GM18858 (cell line): ENCODE measurements around the gene PCED1B.
"Not testable (repeated sequence)": the region's sequence is repeated elsewhere in the genome, so short reads cannot be mapped to it uniquely, and the experiment has no call there.

Experiments used
- ATAC-seq: cut with Tn5 transposase; IDR thresholded peaks from one replicate; pipeline ENCODE4 v1.9.1; 2021; ENCODE audit not compliant: unreplicated experiment

PCED1B gene, protein sequence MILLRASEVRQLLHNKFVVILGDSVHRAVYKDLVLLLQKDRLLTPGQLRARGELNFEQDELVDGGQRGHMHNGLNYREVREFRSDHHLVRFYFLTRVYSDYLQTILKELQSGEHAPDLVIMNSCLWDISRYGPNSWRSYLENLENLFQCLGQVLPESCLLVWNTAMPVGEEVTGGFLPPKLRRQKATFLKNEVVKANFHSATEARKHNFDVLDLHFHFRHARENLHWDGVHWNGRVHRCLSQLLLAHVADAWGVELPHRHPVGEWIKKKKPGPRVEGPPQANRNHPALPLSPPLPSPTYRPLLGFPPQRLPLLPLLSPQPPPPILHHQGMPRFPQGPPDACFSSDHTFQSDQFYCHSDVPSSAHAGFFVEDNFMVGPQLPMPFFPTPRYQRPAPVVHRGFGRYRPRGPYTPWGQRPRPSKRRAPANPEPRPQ

DNA sequence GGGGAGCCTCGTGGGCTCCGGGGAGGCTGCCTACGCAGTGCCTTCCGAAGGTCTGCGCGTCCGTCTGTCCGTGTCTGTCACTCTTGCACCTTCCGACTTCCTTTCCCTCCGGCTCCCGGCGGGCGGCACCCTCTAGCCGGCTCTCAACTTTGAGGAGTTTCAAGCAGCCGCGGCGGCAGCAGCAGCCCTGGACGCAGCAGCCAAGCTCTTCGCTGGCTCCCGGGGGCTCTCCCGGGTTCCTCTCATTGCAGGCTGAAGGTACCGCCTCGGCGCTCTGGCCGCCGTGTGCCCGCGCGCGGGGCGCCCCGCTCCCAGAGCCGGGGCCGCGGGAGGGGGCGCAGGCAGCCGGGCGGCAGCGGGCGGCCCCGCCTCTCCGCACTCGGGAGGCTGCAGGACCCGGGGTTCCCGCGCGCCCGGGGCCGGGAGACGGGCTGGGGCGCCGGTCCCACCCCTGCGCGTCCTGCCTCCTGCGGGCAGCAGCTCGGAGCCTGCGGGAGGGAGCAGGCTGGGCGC lies at the start of gene PCED1B, which contains the start of gene AMIGO2:
TSS of gene PCED1B (plus strand) at position 154 of the 513 bp plus-strand sequence. CDS start 155,443 bp downstream, outside the sequence.
TSS of gene AMIGO2 (minus strand) at position 492 of the 513 bp plus-strand sequence. CDS start 957 bp downstream, outside the sequence.
- peak; percentile 58 for ATAC-seq

DNA sequence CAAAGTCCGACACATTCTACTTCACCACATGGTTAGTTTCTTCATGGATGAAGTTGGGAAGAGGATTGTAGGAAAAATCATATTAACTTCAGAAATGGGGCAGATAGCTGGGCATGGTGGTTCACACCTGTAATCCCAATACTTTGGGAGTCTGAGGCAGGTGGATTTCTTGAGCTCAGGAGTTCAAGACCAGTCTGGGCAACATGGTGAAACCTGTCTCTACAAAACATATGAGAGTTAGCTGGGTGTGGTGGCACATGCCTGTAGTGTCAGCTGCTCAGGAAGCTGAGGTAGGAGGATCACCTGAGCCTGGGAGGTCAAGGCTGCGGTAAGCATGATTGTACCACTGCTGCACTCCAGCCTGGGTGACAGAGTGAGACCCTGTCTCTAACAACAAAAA lies 49.5 kb upstream of the PCED1B start:
- ATAC-seq, result no peak

DNA sequence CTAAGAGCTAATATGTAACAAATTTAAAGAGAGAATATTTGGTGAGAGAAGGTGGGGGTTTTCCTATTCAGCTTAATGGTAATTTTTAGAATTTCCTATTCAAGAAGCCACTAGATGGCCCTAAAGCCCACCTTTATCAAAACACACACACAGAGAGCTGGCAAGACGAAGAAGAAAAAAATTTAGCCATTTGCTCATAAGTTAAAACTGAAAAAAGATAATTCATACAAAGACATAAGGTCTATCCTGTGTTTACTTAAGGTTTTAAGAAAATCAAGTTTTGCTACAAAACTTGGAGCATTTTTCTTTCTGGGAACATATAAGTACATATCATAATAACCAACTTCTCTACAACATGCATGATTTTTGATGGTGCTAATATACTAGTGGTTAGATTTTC lies 46.8 kb upstream of the PCED1B start:
- ATAC-seq, result peak; percentile 47

DNA sequence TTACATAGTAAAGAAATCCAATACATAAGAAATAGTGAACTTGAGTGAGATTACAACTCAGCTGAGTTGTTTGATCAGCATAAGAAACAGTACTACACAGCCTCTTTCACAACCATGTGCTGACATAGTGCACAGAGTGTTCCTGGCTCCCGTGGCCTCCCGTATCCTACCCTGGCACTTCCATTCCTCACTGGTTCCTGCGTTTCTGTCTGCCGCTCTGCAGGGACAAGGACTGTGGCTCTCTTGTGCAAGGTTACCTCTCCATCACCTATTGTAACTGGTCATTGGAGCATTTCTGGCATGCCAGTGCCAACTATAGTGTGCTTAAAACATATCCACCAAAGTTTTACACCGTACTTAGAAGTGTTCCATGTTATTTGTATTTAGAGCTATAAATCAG lies 46.3 kb upstream of the PCED1B start:
- no peak for ATAC-seq

DNA sequence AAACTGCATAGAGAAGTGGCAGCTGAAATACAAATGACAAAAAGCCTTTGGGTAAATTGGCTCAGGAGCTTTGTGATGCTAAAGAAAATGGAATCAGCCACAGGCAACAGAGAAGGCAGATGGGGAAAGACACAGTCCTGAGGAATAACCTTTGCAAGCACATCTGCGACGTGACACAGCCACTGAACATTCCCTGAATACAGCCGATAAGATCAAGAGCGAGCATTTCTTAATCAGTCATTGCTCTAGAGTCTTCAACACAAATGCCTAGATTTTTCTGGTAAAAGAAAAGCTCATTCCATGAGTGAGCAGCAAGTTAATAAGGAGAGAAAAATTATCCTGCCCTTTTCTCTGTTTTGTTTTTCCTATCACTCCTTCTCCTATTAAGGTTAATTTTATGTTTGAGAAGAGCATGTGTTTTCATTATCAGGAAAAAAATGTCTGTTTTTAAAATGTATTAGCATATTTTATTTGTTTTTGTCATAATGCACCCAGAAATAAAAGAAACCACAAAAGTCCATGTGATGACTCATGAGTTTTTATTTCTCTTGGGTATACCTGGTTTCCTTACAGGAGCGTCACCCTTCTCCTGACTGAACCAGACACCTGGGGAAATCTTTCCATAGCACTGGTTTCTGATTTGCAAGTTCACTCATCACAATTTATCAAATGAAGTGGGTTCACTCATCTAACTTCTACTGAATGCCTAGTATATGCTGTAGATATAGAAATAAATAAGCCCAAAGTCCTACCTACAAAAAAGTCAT lies 45.4 kb upstream of the PCED1B start:
- ATAC-seq, result no peak

DNA sequence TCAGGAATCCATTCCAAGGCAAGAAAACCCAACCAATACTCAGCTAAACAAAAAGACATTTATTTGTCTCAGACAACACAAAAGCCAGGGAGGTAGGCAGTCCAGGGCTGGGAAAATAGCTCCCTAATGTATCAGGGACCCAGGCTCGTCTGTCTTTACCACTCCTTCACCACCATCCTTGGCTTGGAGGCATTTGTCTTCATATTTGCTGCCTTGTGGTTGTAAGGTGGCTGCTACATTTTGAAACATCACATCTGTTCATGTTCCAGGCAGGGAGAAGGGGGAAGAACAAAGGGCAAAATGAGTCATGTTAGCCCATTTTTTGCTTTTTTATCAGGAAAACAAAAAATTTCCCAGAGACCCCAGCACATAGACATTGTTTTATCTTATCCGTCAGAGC lies 44.8 kb upstream of the PCED1B start:
- no peak for ATAC-seq

DNA sequence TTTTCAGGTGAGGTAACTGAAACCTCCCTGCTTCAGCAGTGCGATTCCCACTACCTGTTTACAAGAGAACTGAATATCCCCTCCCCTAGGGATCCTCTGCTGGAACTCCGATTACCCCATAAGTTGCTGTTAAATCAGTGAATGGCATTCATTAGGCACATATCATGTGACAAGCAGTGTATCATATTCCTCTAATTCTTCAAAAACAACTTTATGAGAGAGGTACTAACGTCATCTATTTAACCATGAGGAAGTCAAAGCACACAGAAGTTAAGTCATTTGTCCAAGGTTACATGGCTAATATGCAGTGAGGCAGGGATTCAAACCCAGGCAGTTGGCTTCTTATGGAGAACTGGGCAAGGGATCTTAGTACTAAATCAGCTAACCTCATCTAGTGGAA lies 43.9 kb upstream of the PCED1B start:
- no peak for ATAC-seq

DNA sequence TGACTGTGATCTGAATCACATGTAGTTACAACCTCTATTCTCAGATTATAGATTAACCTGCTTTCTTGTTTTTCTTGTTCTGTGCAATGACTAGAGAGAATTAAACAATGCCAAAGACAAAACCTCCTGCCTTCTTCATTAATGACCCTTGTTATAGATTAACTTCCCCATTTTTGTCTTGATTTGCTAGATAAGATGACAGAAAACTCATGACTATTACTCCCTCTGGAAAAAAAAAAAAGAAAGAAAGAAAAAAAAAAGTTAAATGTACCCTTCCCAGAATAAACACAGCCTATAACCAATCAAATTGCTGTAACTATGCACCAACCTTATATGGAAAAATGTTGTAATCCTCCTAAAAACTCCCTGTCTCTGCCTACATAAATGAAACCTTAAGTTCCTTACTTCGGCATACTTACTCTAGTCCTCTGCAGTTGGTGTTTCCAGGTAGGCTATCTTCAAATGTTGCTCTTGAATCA lies 41.1 kb upstream of the PCED1B start:
- ATAC-seq, result no peak

DNA sequence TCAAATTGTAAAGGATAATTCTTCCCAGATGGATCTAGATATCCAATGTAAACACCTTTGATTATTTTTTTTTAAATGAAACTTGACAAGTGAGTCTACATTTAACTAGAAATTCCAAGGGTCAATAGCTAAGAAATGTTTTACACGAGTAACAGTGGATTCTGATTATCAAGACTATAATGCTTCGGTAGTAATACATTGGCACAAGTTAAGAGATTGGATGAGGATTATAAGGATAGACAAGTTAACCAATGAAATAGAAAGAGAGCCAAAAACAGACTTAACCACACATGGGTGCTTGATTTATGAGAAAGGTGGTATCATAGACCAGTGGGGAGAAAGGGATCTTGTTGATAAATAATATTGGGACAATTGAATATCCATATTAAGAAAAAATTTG lies 40.3 kb upstream of the PCED1B start:
- no peak for ATAC-seq

DNA sequence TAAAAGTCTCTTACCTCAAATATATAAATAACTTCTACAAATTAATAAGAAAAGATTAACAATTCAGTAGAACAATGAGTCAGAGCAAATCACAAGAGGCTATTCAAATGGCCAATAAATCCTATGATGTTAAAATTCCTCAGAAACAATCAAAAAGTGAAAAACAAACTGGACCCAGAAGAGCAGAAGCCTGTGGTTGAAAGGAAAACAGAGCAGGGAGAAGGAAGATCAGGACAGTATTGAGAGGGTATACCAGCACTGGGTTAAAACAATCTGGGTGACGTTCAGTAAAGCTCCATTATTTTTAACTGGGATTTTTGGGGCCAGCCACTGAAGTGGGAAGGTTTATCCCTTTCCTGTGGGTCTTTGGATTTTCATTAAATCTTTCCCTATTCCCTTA lies 39.7 kb upstream of the PCED1B start:
- ATAC-seq, result no peak

DNA sequence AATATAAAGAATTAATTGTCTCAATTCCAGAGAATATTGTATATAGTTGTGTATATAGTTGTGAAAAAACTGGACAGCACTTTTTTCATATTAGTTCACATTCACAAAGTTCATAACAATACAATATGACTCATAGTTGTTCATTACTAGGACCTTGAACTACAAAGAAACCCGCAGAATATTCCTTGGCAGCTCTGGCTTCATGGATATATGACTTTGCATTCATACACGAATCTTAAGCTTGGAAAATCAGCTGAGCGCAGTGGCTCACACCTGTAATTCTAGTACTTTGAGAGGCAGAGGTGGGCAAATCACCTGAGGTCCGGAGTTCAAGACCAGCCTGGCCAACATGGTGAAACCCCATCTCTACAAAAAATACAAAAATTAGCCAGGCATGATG lies 38.1 kb upstream of the PCED1B start:
- ATAC-seq, result no peak

DNA sequence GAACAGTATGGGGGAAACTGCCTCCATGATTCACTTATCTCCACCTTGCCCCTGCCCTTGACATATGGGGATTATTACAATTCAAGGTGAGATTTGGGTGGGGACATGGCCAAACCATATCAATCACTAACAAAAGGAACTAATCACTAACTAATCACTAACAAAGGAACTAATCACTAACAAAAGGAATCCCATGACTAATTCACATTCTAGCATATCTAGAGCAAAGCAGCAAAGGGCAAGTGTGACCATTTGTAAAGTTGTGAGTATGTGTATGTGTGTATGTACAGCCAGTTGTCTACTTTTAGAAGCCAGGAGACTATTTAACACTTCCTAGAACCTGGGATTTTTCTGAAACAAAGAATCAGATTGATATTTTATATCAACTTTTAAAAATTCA lies 30.9 kb upstream of the PCED1B start:
- no peak for ATAC-seq

DNA sequence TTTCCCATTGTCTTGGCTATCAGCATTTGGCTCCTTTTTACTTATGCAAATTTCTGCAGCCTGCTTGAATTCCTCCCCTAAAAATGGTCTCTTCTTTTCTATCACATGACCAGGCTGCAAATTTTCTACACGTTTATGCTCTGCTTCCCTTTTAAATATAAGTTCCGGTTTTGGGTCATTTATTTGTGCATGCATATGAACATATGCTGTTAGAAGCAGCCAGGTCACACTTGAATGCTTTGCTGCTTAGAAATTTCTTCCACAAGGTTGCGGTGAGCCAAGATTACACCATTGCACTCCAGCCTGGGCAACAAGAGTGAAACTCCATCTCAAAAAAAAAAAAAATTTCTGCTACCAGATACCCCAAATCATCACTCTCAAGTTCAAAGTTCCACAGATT lies 28.1 kb upstream of the PCED1B start:
- not testable (repeated sequence) for ATAC-seq

DNA sequence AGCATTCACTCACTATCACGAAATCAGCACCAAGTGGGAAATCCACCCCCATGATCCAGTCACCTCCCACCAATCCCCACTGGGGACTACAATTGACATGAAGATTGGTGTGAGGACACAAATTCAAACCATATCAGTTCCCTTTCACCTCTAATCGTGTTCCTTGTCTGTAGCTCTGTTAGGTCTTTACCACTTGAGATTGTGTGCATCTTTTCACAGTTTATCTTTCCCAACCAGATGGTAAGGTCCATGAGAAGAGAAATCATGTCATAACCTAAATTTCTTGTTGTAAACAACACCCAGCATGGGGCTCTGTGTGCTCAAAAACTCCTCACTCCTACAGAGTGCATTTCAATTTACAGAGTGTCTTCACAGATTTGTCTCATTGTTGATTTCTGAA lies 27.1 kb upstream of the PCED1B start:
- no peak for ATAC-seq

DNA sequence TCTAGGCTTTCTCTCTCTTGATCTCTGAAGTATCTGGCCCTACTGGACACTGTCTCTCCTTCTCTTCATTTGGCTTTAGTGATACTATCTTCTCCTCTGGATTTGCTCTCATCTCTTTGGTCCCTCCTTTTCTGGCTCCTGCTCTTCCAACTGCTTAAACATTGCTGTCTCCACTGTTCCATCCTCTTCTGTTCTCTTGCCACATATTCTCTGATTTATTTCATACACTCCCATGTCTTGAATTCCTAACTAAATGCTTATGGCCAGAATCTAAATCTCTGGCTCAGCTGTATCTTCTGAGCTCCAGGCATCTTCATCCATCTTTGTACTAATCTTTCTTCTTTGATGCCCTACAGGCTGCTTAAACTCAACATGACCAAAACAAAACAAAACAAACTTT lies 25.5 kb upstream of the PCED1B start:
- ATAC-seq, result no peak

DNA sequence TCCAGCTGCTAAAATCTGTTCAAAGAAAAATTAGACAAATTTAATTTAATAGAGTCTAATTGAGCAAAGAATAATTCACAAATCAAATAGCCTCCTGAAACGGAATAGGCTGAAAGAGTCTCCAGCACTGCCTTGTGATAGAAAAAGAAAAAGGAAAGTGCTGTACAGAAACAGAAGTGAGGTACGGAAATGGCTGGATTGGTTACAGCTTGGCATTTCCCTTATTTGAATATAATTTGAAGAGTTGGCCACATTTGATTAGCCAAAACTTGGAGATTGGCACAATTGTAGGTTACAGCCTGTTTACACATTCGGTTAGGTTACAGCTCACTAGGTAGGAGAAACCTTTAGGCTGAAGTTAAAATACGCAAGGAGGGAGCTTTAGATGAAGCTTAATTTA lies 24.8 kb upstream of the PCED1B start:
- no peak for ATAC-seq

DNA sequence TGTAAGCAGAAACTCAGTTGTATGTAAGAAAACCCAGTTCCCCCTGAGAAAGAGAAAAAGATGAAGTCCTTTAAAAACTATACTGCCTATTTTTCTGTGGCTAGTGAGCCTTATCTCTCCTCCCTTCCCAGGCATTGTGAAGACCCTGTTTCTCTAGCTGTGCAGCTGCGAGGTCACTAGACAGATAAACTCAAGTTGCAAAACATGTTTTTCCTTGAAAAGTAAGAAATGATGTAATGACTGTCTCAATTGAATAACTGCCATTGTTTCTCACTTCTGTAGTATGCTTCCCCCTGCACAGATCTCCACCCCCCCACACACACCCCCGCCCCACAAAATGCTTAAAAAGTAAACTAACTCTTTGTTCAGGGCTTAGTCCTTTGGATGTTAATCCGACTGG lies 23.6 kb upstream of the PCED1B start:
- ATAC-seq, result not testable (repeated sequence)

DNA sequence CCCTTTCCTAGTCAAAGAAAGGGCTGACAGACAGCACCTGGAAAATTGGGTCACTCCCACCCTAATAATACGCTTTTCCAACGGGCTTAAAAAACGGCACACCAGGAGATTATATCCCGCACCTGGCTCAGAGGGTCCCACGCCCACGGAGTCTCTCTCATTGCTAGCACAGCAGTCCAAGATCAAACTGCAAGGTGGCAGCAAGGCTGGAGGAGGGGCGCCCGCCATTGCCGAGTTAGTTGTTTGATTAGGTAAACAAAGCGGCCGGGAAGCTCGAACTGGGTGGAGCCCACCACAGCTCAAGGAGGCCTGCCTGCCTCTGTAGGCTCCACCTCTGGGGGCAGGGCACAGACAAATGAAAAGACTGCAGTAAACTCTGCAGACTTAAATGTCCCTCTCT lies 22.5 kb upstream of the PCED1B start:
- ATAC-seq, result not testable (repeated sequence)

DNA sequence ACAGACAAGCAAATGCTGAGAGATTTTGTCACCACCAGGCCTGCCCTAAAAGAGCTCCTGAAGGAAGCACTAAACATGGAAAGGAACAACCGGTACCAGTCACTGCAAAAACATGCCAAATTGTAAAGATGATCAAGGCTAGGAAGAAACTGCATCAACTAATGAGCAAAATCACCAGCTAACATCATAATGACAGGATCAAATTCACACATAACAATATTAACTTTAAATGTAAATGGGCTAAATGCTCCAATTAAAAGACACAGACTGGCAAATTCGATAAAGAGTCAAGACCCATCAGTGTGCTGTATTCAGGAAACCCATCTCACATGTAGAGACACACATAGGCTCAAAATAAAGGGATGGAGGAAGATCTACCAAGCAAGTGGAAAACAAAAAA lies 20.8 kb upstream of the PCED1B start:
- not testable (repeated sequence) for ATAC-seq

DNA sequence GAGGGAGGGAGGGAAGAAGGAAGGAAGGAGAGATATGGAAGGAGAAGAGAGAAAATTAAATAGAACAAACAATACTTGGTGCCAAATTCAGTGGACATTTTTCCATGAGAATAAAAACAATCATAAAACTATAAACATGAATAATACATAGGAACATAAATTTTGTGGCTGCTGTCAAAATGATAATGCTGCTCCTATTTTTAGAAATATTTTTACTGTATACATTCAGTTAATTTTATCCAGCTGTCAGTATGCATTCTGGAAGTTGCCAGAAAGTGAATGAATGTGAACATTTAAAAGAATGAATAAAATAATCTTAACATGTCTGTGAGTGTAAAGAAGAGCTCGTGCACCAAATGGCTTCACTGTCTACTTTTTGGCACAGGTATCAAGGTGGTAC lies 13.9 kb upstream of the PCED1B start:
- ATAC-seq, result no peak

DNA sequence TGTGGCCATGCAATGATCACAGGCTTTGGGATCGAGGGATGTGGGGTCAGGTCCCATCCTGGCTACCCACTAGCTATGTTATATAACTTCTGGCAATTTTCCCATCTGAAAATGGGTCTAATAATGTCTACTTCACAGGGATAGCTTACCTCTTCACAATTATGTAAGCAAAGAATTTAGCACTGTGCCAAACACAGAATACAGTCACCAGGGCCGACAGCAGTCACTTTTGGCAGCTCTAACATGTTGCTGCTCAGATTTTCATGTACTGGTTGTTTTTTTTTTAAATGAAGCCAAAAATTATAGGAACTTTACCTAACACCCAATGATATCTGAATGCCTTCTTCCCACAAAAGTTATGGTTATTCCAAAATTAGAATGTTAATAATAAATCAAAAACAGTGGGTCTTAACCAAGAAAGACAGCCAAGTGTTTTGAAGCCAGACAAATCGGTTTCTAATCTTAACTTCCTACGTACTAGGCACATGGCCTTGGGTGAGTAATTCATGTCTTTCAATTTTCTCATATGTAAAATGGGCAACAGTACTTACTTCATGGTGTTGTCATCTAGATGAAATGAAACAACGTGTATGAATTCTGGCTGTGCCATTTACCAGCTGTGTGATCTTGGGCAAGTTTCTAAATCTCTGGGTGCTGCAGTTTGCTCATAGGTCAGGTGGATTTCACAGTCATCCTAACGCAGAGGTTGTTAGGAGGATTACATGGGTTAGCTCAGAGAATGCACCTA lies 13.0 kb upstream of the PCED1B start:
- no peak for ATAC-seq
